GM23338 (cell line): Measurements from ENCODE around the gene CLP1. TPM values are rescaled to one million over a fixed set of nuclear protein-coding genes. Genes with fewer than 3 reads are reported as not detected.

Experiments
- ATAC-seq: fragments of 200-7000 bp; cut with Tn5 transposase; 3 replicates; pipeline ENCODE4 v1.9.1; 2020
- DNase-seq: peaks from one replicate; pipeline ENCODE4 v3.0.0-alpha.2; 2015; ENCODE audit warnings: low spot score
- H2AFZ ChIP-seq: fragments of 200-600 bp; sonication (generic); 2 replicates; pipeline ENCODE4 v1.8.0; 2016; ENCODE audit warnings: antibody characterized with exemption, mild to moderate bottlenecking, moderate library complexity
- H3F3A ChIP-seq: fragments of 200-600 bp; sonication (generic); replicated peaks from 2 replicates; pipeline ENCODE4 v1.8.0; 2017; ENCODE audit warnings: antibody characterized with exemption, mixed run types, low read depth
- H3K27ac ChIP-seq: fragments of 200-600 bp; sonication (generic); 2 replicates; pipeline ENCODE4 v1.6.1; 2016; ENCODE audit warnings: low read depth
- H3K27me3 ChIP-seq: fragments of 200-600 bp; sonication (generic); 2 replicates; pipeline ENCODE4 v1.8.0; 2016; ENCODE audit warnings: mild to moderate bottlenecking, mixed run types, moderate library complexity; ENCODE audit not compliant: insufficient read depth
- H3K36me3 ChIP-seq: fragments of 200-600 bp; sonication (generic); 2 replicates; pipeline ENCODE4 v1.8.0; 2016; ENCODE audit warnings: mild to moderate bottlenecking; ENCODE audit not compliant: insufficient read depth
- H3K4me1 ChIP-seq: fragments of 200-600 bp; sonication (generic); 2 replicates; pipeline ENCODE4 v1.8.0; 2016; ENCODE audit warnings: mild to moderate bottlenecking, moderate library complexity; ENCODE audit not compliant: insufficient read depth
- H3K4me2 ChIP-seq: fragments of 200-600 bp; sonication (generic); 2 replicates; pipeline ENCODE4 v1.7.1; 2017; ENCODE audit warnings: mixed run types
- H3K4me3 ChIP-seq: fragments of 200-600 bp; sonication (generic); 2 replicates; pipeline ENCODE4 v1.6.1; 2016; ENCODE audit warnings: mixed run types
- H3K79me2 ChIP-seq: fragments of 200-600 bp; sonication (generic); replicated peaks from 2 replicates; pipeline ENCODE4 v1.8.0; 2017; ENCODE audit warnings: mild to moderate bottlenecking; ENCODE audit not compliant: insufficient read depth
- H3K9me2 ChIP-seq: fragments of 200-600 bp; sonication (generic); 2 replicates; pipeline ENCODE4 v1.8.0; 2017; ENCODE audit not compliant: insufficient read depth
- H4K20me1 ChIP-seq: fragments of 200-600 bp; sonication (generic); replicated peaks from 2 replicates; pipeline ENCODE4 v1.8.0; 2017; ENCODE audit warnings: mild to moderate bottlenecking; ENCODE audit not compliant: insufficient read depth
- H3K27ac Mint-ChIP-seq: 2 replicates; pipeline ENCODE4 v1.8.0; 2020; ENCODE audit warnings: inconsistent platforms, mild to moderate bottlenecking, moderate library complexity, mixed read lengths
- H3K27me3 Mint-ChIP-seq: 3 replicates; pipeline ENCODE4 v1.8.0; 2022; ENCODE audit warnings: low read depth, mild to moderate bottlenecking, moderate library complexity, mixed read lengths, inconsistent platforms; ENCODE audit not compliant: insufficient read depth, poor library complexity
- H3K36me3 Mint-ChIP-seq: 3 replicates; pipeline ENCODE4 v1.8.0; 2021; ENCODE audit warnings: low read depth, mild to moderate bottlenecking, inconsistent platforms, moderate library complexity, mixed read lengths
- H3K4me1 Mint-ChIP-seq: 3 replicates; pipeline ENCODE4 v1.8.0; 2020; ENCODE audit warnings: mild to moderate bottlenecking, inconsistent platforms, mixed read lengths
- H3K4me3 Mint-ChIP-seq: 3 replicates; pipeline ENCODE4 v1.8.0; 2021; ENCODE audit warnings: moderate library complexity, mild to moderate bottlenecking, inconsistent platforms, mixed read lengths
- H3K9me3 Mint-ChIP-seq: 3 replicates; pipeline ENCODE4 v1.8.0; 2020; ENCODE audit warnings: moderate library complexity, mild to moderate bottlenecking, inconsistent platforms, mixed read lengths
- EZH2 ChIP-seq: fragments of 200-600 bp; sonication (generic); IDR thresholded peaks from one replicate; pipeline ENCODE4 v1.8.0; 2017; ENCODE audit warnings: antibody characterized with exemption, mild to moderate bottlenecking, low read depth; ENCODE audit not compliant: unreplicated experiment
- EZH2phosphoT487 ChIP-seq: fragments of 200-600 bp; sonication (generic); IDR thresholded peaks from one replicate; pipeline ENCODE4 v1.8.1; 2018; ENCODE audit warnings: antibody characterized with exemption; ENCODE audit not compliant: unreplicated experiment
- JUNB ChIP-seq: IDR thresholded peaks from one replicate; pipeline ENCODE4 v1.6.1; 2016; ENCODE audit warnings: antibody characterized with exemption; ENCODE audit not compliant: unreplicated experiment
- POLR2AphosphoS5 ChIP-seq: IDR thresholded peaks from 2 replicates; pipeline ENCODE4 v1.6.1; 2016; ENCODE audit warnings: antibody characterized with exemption, low read depth
- STAT1 ChIP-seq: IDR thresholded peaks from one replicate; pipeline ENCODE4 v1.6.1; 2016; ENCODE audit warnings: antibody characterized with exemption; ENCODE audit not compliant: unreplicated experiment
- polyA plus RNA-seq: library from polyadenylated mRNA; unstranded; fragments of >200 nt; fragmentation: Nextera tagmentation; extraction: Ambion mirVana; gene quantifications from 2 replicates; pipeline ENCODE4 v1.2.1, GENCODE V29; 2016
- total RNA-seq: library from RNA; depleted of rRNA; stranded (reverse); fragments of >200 nt; shearing (Covaris generic); gene quantifications from 2 replicates; pipeline ENCODE4 v1.2.3, GENCODE V29; 2014
- TF ChIP-seq, protein P1 (sequence below): IDR thresholded peaks from 2 replicates; pipeline ENCODE4 v1.6.1; 2016; ENCODE audit warnings: antibody characterized with exemption
- TF ChIP-seq, protein P2 (sequence below): fragments of 250-450 bp; sonication (Bioruptor Pico); IDR thresholded peaks from 2 replicates; pipeline ENCODE4 v1.5.0; 2020; ENCODE audit warnings: mild to moderate bottlenecking, moderate library complexity
- TF ChIP-seq, protein P3 (sequence below): IDR thresholded peaks from one replicate; pipeline ENCODE4 v1.6.1; 2018; ENCODE audit warnings: antibody characterized with exemption; ENCODE audit not compliant: unreplicated experiment

Gene CLP1
- total and polyA plus RNA-seq, 2 experiments from 2014 or later = 16.8 to 25.2 TPM

DNA sequence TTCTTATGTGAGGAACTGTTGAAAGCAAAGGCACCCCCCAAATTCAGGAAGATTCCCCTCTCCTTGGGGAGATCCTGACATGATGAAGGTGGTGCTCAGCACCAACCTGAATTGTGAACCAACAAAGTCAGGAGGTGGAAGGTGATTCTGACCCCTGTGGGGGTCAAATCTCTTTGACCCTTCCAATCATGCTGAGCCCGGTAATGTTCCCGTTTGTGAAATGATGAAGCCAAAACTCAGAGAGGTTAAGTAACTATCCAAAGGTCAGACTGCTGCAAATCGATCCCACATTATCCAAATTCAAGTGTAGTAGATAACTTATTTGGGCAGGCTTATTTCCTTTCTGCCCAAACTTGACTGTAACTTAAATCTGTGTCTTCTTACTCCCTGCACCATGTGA is 41.0 kb upstream of the CLP1 start (continued):
- no peak for TF ChIP-seq EZH2
- TF ChIP-seq, protein P1, sequence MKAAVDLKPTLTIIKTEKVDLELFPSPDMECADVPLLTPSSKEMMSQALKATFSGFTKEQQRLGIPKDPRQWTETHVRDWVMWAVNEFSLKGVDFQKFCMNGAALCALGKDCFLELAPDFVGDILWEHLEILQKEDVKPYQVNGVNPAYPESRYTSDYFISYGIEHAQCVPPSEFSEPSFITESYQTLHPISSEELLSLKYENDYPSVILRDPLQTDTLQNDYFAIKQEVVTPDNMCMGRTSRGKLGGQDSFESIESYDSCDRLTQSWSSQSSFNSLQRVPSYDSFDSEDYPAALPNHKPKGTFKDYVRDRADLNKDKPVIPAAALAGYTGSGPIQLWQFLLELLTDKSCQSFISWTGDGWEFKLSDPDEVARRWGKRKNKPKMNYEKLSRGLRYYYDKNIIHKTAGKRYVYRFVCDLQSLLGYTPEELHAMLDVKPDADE = no peak
- TF ChIP-seq, protein P2, sequence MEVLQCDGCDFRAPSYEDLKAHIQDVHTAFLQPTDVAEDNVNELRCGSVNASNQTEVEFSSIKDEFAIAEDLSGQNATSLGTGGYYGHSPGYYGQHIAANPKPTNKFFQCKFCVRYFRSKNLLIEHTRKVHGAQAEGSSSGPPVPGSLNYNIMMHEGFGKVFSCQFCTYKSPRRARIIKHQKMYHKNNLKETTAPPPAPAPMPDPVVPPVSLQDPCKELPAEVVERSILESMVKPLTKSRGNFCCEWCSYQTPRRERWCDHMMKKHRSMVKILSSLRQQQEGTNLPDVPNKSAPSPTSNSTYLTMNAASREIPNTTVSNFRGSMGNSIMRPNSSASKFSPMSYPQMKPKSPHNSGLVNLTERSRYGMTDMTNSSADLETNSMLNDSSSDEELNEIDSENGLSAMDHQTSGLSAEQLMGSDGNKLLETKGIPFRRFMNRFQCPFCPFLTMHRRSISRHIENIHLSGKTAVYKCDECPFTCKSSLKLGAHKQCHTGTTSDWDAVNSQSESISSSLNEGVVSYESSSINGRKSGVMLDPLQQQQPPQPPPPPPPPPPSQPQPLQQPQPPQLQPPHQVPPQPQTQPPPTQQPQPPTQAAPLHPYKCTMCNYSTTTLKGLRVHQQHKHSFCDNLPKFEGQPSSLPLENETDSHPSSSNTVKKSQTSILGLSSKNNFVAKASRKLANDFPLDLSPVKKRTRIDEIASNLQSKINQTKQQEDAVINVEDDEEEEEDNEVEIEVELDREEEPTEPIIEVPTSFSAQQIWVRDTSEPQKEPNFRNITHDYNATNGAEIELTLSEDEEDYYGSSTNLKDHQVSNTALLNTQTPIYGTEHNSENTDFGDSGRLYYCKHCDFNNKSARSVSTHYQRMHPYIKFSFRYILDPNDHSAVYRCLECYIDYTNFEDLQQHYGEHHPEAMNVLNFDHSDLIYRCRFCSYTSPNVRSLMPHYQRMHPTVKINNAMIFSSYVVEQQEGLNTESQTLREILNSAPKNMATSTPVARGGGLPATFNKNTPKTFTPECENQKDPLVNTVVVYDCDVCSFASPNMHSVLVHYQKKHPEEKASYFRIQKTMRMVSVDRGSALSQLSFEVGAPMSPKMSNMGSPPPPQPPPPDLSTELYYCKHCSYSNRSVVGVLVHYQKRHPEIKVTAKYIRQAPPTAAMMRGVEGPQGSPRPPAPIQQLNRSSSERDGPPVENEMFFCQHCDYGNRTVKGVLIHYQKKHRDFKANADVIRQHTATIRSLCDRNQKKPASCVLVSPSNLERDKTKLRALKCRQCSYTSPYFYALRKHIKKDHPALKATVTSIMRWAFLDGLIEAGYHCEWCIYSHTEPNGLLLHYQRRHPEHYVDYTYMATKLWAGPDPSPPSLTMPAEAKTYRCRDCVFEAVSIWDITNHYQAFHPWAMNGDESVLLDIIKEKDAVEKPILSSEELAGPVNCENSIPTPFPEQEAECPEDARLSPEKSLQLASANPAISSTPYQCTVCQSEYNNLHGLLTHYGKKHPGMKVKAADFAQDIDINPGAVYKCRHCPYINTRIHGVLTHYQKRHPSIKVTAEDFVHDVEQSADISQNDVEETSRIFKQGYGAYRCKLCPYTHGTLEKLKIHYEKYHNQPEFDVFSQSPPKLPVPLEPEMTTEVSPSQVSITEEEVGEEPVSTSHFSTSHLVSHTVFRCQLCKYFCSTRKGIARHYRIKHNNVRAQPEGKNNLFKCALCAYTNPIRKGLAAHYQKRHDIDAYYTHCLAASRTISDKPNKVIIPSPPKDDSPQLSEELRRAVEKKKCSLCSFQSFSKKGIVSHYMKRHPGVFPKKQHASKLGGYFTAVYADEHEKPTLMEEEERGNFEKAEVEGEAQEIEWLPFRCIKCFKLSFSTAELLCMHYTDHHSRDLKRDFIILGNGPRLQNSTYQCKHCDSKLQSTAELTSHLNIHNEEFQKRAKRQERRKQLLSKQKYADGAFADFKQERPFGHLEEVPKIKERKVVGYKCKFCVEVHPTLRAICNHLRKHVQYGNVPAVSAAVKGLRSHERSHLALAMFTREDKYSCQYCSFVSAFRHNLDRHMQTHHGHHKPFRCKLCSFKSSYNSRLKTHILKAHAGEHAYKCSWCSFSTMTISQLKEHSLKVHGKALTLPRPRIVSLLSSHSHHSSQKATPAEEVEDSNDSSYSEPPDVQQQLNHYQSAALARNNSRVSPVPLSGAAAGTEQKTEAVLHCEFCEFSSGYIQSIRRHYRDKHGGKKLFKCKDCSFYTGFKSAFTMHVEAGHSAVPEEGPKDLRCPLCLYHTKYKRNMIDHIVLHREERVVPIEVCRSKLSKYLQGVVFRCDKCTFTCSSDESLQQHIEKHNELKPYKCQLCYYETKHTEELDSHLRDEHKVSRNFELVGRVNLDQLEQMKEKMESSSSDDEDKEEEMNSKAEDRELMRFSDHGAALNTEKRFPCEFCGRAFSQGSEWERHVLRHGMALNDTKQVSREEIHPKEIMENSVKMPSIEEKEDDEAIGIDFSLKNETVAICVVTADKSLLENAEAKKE (CRISPR knock-in tag) = no peak

DNA sequence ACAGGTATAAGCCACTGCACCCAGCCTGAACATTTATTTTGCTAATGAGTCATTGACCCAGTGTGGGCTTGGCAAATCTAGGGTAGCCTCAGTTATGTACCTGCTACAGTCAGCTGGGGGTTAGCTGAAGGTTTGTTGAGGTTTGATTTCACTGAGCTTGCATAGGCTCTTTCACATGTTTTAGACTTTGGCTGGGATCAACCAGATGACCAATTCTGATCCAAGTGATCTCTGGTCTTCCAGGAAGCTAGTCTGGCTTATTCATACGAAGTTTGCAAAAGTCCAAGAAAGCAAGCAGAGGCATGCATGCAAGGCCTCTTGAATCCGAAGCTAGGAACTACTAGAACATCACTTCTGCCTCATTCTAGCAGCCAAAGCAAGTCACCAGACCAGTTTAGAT is 39.1 kb upstream of the CLP1 start:
- H3K36me3 ChIP-seq = no peaks in the 10 kb centered on the region
- H3F3A ChIP-seq = no peaks in the 10 kb centered on the region
- H3K27ac Mint-ChIP-seq = no peak overlapping the region
- H3K27me3 ChIP-seq = no peaks in the 10 kb centered on the region
- H3K4me3 Mint-ChIP-seq = no peak overlapping the region
- no peaks in the 10 kb centered on the region for H3K9me2 ChIP-seq
- peaks cover 25% of the 10 kb centered on the region; the same call in 2 of the 3 replicates for H3K9me3 Mint-ChIP-seq
- no peak overlapping the region for H3K4me3 ChIP-seq
- ATAC-seq (no peak), DNase-seq (no peak)
- H3K36me3 Mint-ChIP-seq = peaks cover 29% of the 10 kb centered on the region
- H3K27me3 Mint-ChIP-seq = peaks cover 9% of the 10 kb centered on the region
- peaks cover 3% of the 10 kb centered on the region; the same call in 1 of the 3 replicates for H3K4me1 Mint-ChIP-seq
- no peak overlapping the region for H2AFZ ChIP-seq
- H4K20me1 ChIP-seq = no peaks in the 10 kb centered on the region
- no peak overlapping the region for H3K27ac ChIP-seq
- no peak overlapping the region for H3K4me2 ChIP-seq
- H3K4me1 ChIP-seq = no peaks in the 10 kb centered on the region
- TF ChIP-seq, protein P3, sequence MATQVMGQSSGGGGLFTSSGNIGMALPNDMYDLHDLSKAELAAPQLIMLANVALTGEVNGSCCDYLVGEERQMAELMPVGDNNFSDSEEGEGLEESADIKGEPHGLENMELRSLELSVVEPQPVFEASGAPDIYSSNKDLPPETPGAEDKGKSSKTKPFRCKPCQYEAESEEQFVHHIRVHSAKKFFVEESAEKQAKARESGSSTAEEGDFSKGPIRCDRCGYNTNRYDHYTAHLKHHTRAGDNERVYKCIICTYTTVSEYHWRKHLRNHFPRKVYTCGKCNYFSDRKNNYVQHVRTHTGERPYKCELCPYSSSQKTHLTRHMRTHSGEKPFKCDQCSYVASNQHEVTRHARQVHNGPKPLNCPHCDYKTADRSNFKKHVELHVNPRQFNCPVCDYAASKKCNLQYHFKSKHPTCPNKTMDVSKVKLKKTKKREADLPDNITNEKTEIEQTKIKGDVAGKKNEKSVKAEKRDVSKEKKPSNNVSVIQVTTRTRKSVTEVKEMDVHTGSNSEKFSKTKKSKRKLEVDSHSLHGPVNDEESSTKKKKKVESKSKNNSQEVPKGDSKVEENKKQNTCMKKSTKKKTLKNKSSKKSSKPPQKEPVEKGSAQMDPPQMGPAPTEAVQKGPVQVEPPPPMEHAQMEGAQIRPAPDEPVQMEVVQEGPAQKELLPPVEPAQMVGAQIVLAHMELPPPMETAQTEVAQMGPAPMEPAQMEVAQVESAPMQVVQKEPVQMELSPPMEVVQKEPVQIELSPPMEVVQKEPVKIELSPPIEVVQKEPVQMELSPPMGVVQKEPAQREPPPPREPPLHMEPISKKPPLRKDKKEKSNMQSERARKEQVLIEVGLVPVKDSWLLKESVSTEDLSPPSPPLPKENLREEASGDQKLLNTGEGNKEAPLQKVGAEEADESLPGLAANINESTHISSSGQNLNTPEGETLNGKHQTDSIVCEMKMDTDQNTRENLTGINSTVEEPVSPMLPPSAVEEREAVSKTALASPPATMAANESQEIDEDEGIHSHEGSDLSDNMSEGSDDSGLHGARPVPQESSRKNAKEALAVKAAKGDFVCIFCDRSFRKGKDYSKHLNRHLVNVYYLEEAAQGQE = no peak
- TF ChIP-seq EZH2 (no peak), JUNB (no peak), POLR2AphosphoS5 (no peak), EZH2phosphoT487 (no peak), STAT1 (no peak)
- H3K79me2 ChIP-seq = no peaks in the 10 kb centered on the region
